K562 treated with DMSO at 1 percent for 12 hours (cell line): ENCODE data around the gene TALDO1. TPM values are rescaled to one million over a fixed set of nuclear protein-coding genes. Genes with fewer than 3 reads are reported as not detected.

Experiments
- total RNA-seq: library from RNA; unstranded; fragments of 300-600 nt; gene quantifications from 2 replicates; pipeline ENCODE4 v1.2.3, GENCODE V29; 2022; ENCODE audit not compliant: insufficient read depth

Gene TALDO1
- 543 and 606 TPM in 2 replicates for total RNA-seq

GRCh38 chr11:747158-748006, at the start of gene TALDO1:
TALDO1 (plus strand) TSS chr11:747464; CDS start chr11:747482, 18 bp downstream.

GRCh38 chr11:705646-706438, 41.4 kb upstream of the TALDO1 start, which contains the start of gene EPS8L2:
EPS8L2 (plus strand) TSS chr11:706231; CDS start chr11:709408, 3,177 bp downstream.

GRCh38 chr11:777288-778255, 30.3 kb downstream of the TALDO1 start, which contains the start of gene GATD1:
GATD1 (minus strand) TSS chr11:777487; CDS start chr11:777462, 25 bp downstream.

GRCh38 chr11:789943-790342, 42.7 kb downstream of the TALDO1 start, which contains the start of gene CEND1:
CEND1 (minus strand) TSS chr11:790090; CDS start chr11:788576, 1,514 bp downstream.

GRCh38 chr11:798093-798713, 50.9 kb downstream of the TALDO1 start, which contains the start of gene SLC25A22:
SLC25A22 (minus strand) TSS chr11:798281; CDS start chr11:795006, 3,275 bp downstream.

GRCh38 chr11:809287-810039, 62.2 kb downstream of the TALDO1 start, which contains the start of gene RPLP2:
RPLP2 (plus strand) TSS chr11:809967; CDS start chr11:810235, 268 bp downstream.

Other genes with a start within 250 kb of the TALDO1 start
- gene RNH1, start 240.2 kb upstream of the TALDO1 start, total RNA-seq, result 164 and 185 TPM in 2 replicates
- 30.0 and 51.1 TPM in 2 replicates for gene HRAS, start 211.9 kb upstream of the TALDO1 start, total RNA-seq
- gene LRRC56, start 209.9 kb upstream of the TALDO1 start, total RNA-seq, result 1.9 and 3.7 TPM in 2 replicates
- 2.0 and 2.8 TPM in 2 replicates for gene LMNTD2, start 186.7 kb upstream of the TALDO1 start, total RNA-seq
- 40.8 and 66.7 TPM in 2 replicates for gene RASSF7, start 186.5 kb upstream of the TALDO1 start, total RNA-seq
- gene PHRF1, start 171.0 kb upstream of the TALDO1 start, total RNA-seq, result 9.8 and 21.1 TPM in 2 replicates
- 41.5 and 44.6 TPM in 2 replicates for gene IRF7, start 131.5 kb upstream of the TALDO1 start, total RNA-seq
- gene CDHR5, start 122.5 kb upstream of the TALDO1 start, total RNA-seq, result not detected in 2 replicates
- not detected in 2 replicates for gene SCT, start 120.3 kb upstream of the TALDO1 start, total RNA-seq
- 0.88 and 1.6 TPM in 2 replicates for gene DRD4, start 110.2 kb upstream of the TALDO1 start, total RNA-seq
- 51.5 and 67.2 TPM in 2 replicates for gene DEAF1, start 52.2 kb upstream of the TALDO1 start, total RNA-seq
- gene TMEM80, start 51.6 kb upstream of the TALDO1 start, total RNA-seq, result 19.1 and 32.6 TPM in 2 replicates
- 5.2 and 7.1 TPM in 2 replicates for gene EPS8L2, start 41.2 kb upstream of the TALDO1 start, total RNA-seq
- 27.5 and 66.9 TPM in 2 replicates for gene GATD1, start 30.0 kb downstream of the TALDO1 start, total RNA-seq
- 0.69 TPM in 1 of 2 replicates, not detected in the other for gene CEND1, start 42.6 kb downstream of the TALDO1 start, total RNA-seq
- 21.6 and 29.4 TPM in 2 replicates for gene SLC25A22, start 50.8 kb downstream of the TALDO1 start, total RNA-seq
- 22.8 and 31.5 TPM in 2 replicates for gene PIDD1, start 57.8 kb downstream of the TALDO1 start, total RNA-seq
- 1,821 and 2,673 TPM in 2 replicates for gene RPLP2, start 62.5 kb downstream of the TALDO1 start, total RNA-seq
- gene PNPLA2, start 71.5 kb downstream of the TALDO1 start, total RNA-seq, result 139 and 145 TPM in 2 replicates
- 17.9 and 22.6 TPM in 2 replicates for gene CRACR2B, start 80.5 kb downstream of the TALDO1 start, total RNA-seq
- 123 and 132 TPM in 2 replicates for gene CD151, start 85.5 kb downstream of the TALDO1 start, total RNA-seq
- 48.6 and 66.2 TPM in 2 replicates for gene POLR2L, start 95.1 kb downstream of the TALDO1 start, total RNA-seq
- 12.7 and 17.3 TPM in 2 replicates for gene TSPAN4, start 95.4 kb downstream of the TALDO1 start, total RNA-seq
- gene CHID1, start 163.3 kb downstream of the TALDO1 start, total RNA-seq, result 58.8 and 61.8 TPM in 2 replicates
- 28.6 and 50.2 TPM in 2 replicates for gene AP2A2, start 178.4 kb downstream of the TALDO1 start, total RNA-seq